ENCODE data around the gene CDH16.

DNA sequence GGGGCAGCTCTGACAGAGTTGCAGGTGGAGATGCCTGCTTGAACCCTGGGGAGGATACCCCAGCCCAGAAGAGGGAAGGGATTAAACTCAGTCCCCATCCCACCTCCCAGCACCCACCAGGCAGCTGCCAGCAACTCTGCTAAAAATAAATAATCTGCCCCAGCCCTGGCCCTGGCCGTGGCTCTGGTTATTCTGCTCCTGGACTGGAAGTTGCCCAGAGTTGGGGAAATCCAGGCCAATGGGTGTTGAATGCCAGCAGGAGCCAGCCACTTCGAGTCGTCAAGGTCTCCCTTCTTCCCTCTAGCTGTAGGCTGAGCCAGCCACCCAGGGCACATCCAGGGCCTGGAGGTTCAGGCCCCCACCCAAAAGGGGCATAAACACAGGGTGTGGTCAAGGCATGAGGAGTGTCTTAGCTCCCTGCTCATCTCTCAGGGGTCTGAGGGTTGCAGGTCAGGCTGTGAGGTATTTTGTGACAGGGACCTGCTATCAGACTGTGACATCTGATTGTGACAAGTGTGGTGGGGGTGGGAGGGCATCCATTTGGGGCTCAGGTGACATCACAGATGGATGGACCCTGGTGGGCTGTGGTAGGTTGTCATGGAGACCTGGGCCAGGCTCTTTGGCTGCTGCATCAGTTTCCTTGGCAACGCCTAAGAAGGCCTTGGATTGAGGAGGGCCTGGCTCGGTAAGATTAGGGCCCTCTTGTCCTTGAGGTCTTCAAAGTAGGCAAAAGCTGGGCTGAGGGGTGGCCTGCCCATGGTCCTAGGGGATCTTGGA lies 7.7 kb upstream of the CDH16 start:
- TF ChIP-seq EP300 (IDR thresholded peaks at IDR 0.05), result no peak
- TF ChIP-seq POLR2A (IDR thresholded peaks at IDR 0.05), result no peak
- TF ChIP-seq, protein P1, sequence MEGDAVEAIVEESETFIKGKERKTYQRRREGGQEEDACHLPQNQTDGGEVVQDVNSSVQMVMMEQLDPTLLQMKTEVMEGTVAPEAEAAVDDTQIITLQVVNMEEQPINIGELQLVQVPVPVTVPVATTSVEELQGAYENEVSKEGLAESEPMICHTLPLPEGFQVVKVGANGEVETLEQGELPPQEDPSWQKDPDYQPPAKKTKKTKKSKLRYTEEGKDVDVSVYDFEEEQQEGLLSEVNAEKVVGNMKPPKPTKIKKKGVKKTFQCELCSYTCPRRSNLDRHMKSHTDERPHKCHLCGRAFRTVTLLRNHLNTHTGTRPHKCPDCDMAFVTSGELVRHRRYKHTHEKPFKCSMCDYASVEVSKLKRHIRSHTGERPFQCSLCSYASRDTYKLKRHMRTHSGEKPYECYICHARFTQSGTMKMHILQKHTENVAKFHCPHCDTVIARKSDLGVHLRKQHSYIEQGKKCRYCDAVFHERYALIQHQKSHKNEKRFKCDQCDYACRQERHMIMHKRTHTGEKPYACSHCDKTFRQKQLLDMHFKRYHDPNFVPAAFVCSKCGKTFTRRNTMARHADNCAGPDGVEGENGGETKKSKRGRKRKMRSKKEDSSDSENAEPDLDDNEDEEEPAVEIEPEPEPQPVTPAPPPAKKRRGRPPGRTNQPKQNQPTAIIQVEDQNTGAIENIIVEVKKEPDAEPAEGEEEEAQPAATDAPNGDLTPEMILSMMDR (IDR thresholded peaks at IDR 0.05), result no peak
- TF ChIP-seq POLR2AphosphoS5 (IDR thresholded peaks at IDR 0.05), result no peak

Data from gastroesophageal sphincter (tissue), 3 donors.